DND-41 (cell line): ENCODE measurements around the gene ZDHHC6.
A peak's percentile ranks its signal among the peaks of the same experiment; 100 is the strongest.

Experiments used
- CTCF ChIP-seq: IDR thresholded peaks from 2 replicates; pipeline ENCODE4 v1.5.1; 2012; ENCODE audit warnings: borderline replicate concordance, low read length, moderate library complexity, mild to moderate bottlenecking; ENCODE audit not compliant: poor library complexity, severe bottlenecking; ENCODE audit errors: extremely low read depth
- EZH2 ChIP-seq: IDR thresholded peaks from 3 replicates; pipeline ENCODE4 v1.6.1; 2012; ENCODE audit warnings: borderline replicate concordance, low read depth, mild to moderate bottlenecking, moderate library complexity, low read length, inconsistent platforms; ENCODE audit not compliant: severe bottlenecking

- TF ChIP-seq CTCF (peak; percentile 78), EZH2 (no peak)
These were observed 25.3 kb upstream of the ZDHHC6 start for GRCh38 chr10:112471878-112472487.
